Loucy (cell line): ENCODE measurements around the gene BASP1.

Source experiments
- H2AFZ ChIP-seq: fragments of 200-600 bp; sonication (generic); 2 replicates; pipeline ENCODE4 v1.6.0; 2016; ENCODE audit warnings: antibody characterized with exemption, mild to moderate bottlenecking, low read length, moderate library complexity
- H3F3A ChIP-seq: fragments of 200-600 bp; 2 replicates; pipeline ENCODE4 v1.6.0; 2016; ENCODE audit warnings: antibody characterized with exemption, low read depth, mild to moderate bottlenecking
- H3K27me3 ChIP-seq: fragments of 200-600 bp; sonication (generic); 2 replicates; pipeline ENCODE4 v1.6.1; 2014; ENCODE audit warnings: low read length, mild to moderate bottlenecking; ENCODE audit not compliant: insufficient read depth, poor library complexity, severe bottlenecking
- H3K36me3 ChIP-seq: fragments of 200-600 bp; sonication (generic); 2 replicates; pipeline ENCODE4 v1.6.1; 2016; ENCODE audit warnings: low read length; ENCODE audit not compliant: insufficient read depth
- H3K4me1 ChIP-seq: fragments of 200-600 bp; sonication (generic); 2 replicates; pipeline ENCODE4 v1.5.1; 2014; ENCODE audit warnings: low read length, mild to moderate bottlenecking; ENCODE audit not compliant: insufficient read depth, poor library complexity, severe bottlenecking
- H3K4me2 ChIP-seq: fragments of 200-600 bp; sonication (generic); 2 replicates; pipeline ENCODE4 v1.6.0; 2014; ENCODE audit warnings: antibody characterized with exemption, low read length, low read depth, mild to moderate bottlenecking; ENCODE audit not compliant: poor library complexity, severe bottlenecking
- H3K4me3 ChIP-seq: fragments of 200-600 bp; sonication (generic); 2 replicates; pipeline ENCODE4 v1.5.1; 2014; ENCODE audit warnings: low read length, mild to moderate bottlenecking, mixed read lengths; ENCODE audit not compliant: poor library complexity, severe bottlenecking
- H3K79me2 ChIP-seq: fragments of 200-600 bp; sonication (generic); 2 replicates; pipeline ENCODE4 v1.6.1; 2014; ENCODE audit warnings: low read length; ENCODE audit not compliant: insufficient read depth
- H3K9ac ChIP-seq: fragments of 200-600 bp; sonication (generic); 2 replicates; pipeline ENCODE4 v1.6.0; 2014; ENCODE audit warnings: mild to moderate bottlenecking, low read depth, low read length, moderate library complexity; ENCODE audit not compliant: poor library complexity, severe bottlenecking
- H3K9me2 ChIP-seq: fragments of 200-600 bp; sonication (generic); replicated peaks from 2 replicates; pipeline ENCODE4 v1.6.1; 2016; ENCODE audit warnings: low read depth, low read length, mixed read lengths
- H3K9me3 ChIP-seq: fragments of 200-600 bp; sonication (generic); 2 replicates; pipeline ENCODE4 v1.6.1; 2014; ENCODE audit warnings: mild to moderate bottlenecking, antibody characterized with exemption, low read length, low read depth; ENCODE audit not compliant: insufficient read depth
- H4K20me1 ChIP-seq: fragments of 200-600 bp; sonication (generic); 2 replicates; pipeline ENCODE4 v1.6.0; 2014; ENCODE audit warnings: antibody characterized with exemption, low read length, mild to moderate bottlenecking; ENCODE audit not compliant: insufficient read depth, poor library complexity, severe bottlenecking
- CTCF ChIP-seq: fragments of 200-600 bp; sonication (generic); conservative IDR thresholded peaks from 2 replicates; pipeline ENCODE4 v1.5.1; 2014; ENCODE audit warnings: mild to moderate bottlenecking, antibody characterized with exemption, low read length
- EZH2phosphoT487 ChIP-seq: fragments of 200-600 bp; IDR thresholded peaks from 2 replicates; pipeline ENCODE4 v1.6.1; 2018; ENCODE audit warnings: antibody characterized with exemption, mild to moderate bottlenecking, moderate library complexity, borderline replicate concordance

Gene BASP1

GRCh38 chr5:17240487-17240886, 23.1 kb downstream of the BASP1 start:
- no peak overlapping the region for H3K4me3 ChIP-seq
- no peaks in the 10 kb centered on the region for H3K9me2 ChIP-seq
- no peaks in the 10 kb centered on the region for H3K36me3 ChIP-seq
- no peak for TF ChIP-seq CTCF
- TF ChIP-seq EZH2phosphoT487, result no peak
- no peaks in the 10 kb centered on the region for H3K79me2 ChIP-seq
- H3F3A ChIP-seq, result no peaks in the 10 kb centered on the region
- no peaks in the 10 kb centered on the region for H3K4me1 ChIP-seq
- H3K9me3 ChIP-seq, result peaks cover 3% of the 10 kb centered on the region; the same call in 1 of the 2 replicates
- no peak overlapping the region for H3K9ac ChIP-seq
- no peaks in the 10 kb centered on the region for H4K20me1 ChIP-seq
- no peak overlapping the region for H2AFZ ChIP-seq
- H3K4me2 ChIP-seq, result no peak overlapping the region
- no peaks in the 10 kb centered on the region for H3K27me3 ChIP-seq

GRCh38 chr5:17241635-17242034, 24.2 kb downstream of the BASP1 start:
- peaks cover 3% of the 10 kb centered on the region; the same call in 1 of the 2 replicates for H3K9me3 ChIP-seq
- no peaks in the 10 kb centered on the region for H3K27me3 ChIP-seq
- no peak overlapping the region for H2AFZ ChIP-seq
- no peaks in the 10 kb centered on the region for H3K9me2 ChIP-seq
- no peaks in the 10 kb centered on the region for H3F3A ChIP-seq
- no peaks in the 10 kb centered on the region for H3K4me1 ChIP-seq
- H3K4me3 ChIP-seq, result no peak overlapping the region
- TF ChIP-seq EZH2phosphoT487, result no peak
- no peak for TF ChIP-seq CTCF
- H3K36me3 ChIP-seq, result no peaks in the 10 kb centered on the region
- H3K79me2 ChIP-seq, result no peaks in the 10 kb centered on the region
- H3K4me2 ChIP-seq, result no peak overlapping the region
- H4K20me1 ChIP-seq, result no peaks in the 10 kb centered on the region
- no peak overlapping the region for H3K9ac ChIP-seq

GRCh38 chr5:17243287-17244063, 26.0 kb downstream of the BASP1 start:
- Histone ChIP-seq H3F3A (no peaks in the 10 kb centered on the region), H3K4me2 (no peak overlapping the region), H2AFZ (no peak overlapping the region), H3K36me3 (no peaks in the 10 kb centered on the region), H3K27me3 (no peaks in the 10 kb centered on the region), H4K20me1 (no peaks in the 10 kb centered on the region), H3K9me2 (no peaks in the 10 kb centered on the region), H3K4me3 (no peak overlapping the region), H3K9ac (no peak overlapping the region), H3K4me1 (no peaks in the 10 kb centered on the region), H3K79me2 (no peaks in the 10 kb centered on the region), H3K9me3 (peaks cover 3% of the 10 kb centered on the region; the same call in 1 of the 2 replicates)
- TF ChIP-seq CTCF (no peak), EZH2phosphoT487 (no peak)
